ENCODE measurements around the gene PRKCSH. TPM values are rescaled to one million over a fixed set of nuclear protein-coding genes. Genes with fewer than 3 reads are reported as not detected.
"Not testable (repeated sequence)": the region's sequence is repeated elsewhere in the genome, so short reads cannot be mapped to it uniquely, and the experiment has no call there.

The PRKCSH gene
- total RNA-seq, 1 donor from 2014 or later: 79.1 TPM

GRCh38 chr19:11405846-11406643 lies 29.4 kb upstream of the PRKCSH start:
- intact Hi-C loops (cut with DNase I): no loop called here
- Histone ChIP-seq H3K4me1 (no peaks in the 10 kb centered on the region), H3K36me3 (no peaks in the 10 kb centered on the region), H3K4me3 (no peak overlapping the region), H3K9me3 (no peaks in the 10 kb centered on the region), H3K27me3 (no peaks in the 10 kb centered on the region), H3K27ac (no peak overlapping the region)
- TF ChIP-seq, protein P1, sequence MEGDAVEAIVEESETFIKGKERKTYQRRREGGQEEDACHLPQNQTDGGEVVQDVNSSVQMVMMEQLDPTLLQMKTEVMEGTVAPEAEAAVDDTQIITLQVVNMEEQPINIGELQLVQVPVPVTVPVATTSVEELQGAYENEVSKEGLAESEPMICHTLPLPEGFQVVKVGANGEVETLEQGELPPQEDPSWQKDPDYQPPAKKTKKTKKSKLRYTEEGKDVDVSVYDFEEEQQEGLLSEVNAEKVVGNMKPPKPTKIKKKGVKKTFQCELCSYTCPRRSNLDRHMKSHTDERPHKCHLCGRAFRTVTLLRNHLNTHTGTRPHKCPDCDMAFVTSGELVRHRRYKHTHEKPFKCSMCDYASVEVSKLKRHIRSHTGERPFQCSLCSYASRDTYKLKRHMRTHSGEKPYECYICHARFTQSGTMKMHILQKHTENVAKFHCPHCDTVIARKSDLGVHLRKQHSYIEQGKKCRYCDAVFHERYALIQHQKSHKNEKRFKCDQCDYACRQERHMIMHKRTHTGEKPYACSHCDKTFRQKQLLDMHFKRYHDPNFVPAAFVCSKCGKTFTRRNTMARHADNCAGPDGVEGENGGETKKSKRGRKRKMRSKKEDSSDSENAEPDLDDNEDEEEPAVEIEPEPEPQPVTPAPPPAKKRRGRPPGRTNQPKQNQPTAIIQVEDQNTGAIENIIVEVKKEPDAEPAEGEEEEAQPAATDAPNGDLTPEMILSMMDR (IDR thresholded peaks at IDR 0.05): no peak
- TF ChIP-seq POLR2AphosphoS5 (IDR thresholded peaks at IDR 0.05; ENCODE audit: insufficient read depth in 1 of 2, low read depth in 1 of 2) (no peak), POLR2A (IDR thresholded peaks at IDR 0.05) (no peak)
- no peak for DNase-seq (ENCODE audit: extremely low spot score in 2 of 2)

- H3K4me3 ChIP-seq; H3K9me3 ChIP-seq; intact Hi-C loops (cut with DNase I); H3K36me3 ChIP-seq; H3K27ac ChIP-seq; H3K4me1 ChIP-seq; DNase-seq (ENCODE audit: extremely low spot score in 2 of 2); H3K27me3 ChIP-seq: not testable (repeated sequence)
These were observed 28.7 kb upstream of the PRKCSH start for GRCh38 chr19:11406703-11407236.

DNA sequence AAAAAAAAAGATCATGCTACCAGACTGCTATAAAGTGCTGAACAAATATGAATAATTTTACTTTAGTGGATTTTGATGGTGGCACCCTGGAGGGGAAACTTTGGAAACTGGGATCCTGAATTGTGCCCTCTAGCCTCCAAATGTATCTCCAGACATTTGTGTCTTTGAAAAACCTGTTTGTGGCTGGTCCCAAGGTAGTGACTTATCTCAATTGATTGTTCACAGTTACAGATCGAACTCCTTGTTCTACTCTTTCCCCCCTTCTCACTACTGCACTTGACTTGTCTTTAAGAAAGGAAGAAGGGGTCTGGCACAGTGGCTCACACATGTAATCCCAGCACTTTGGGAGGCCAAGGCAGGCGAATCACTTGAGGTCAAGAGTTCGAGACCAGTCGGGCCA lies 26.8 kb upstream of the PRKCSH start:
- no peaks in the 10 kb centered on the region for H3K27me3 ChIP-seq
- H3K4me3 ChIP-seq: no peak overlapping the region
- intact Hi-C loops (cut with DNase I): no loop called here
- no peaks in the 10 kb centered on the region for H3K9me3 ChIP-seq
- H3K27ac ChIP-seq: no peak overlapping the region
- no peaks in the 10 kb centered on the region for H3K4me1 ChIP-seq
- TF ChIP-seq POLR2A (IDR thresholded peaks at IDR 0.05) (no peak), POLR2AphosphoS5 (IDR thresholded peaks at IDR 0.05; ENCODE audit: insufficient read depth in 1 of 2, low read depth in 1 of 2) (no peak)
- TF ChIP-seq, protein P1 (IDR thresholded peaks at IDR 0.05): no peak
- DNase-seq (ENCODE audit: extremely low spot score in 2 of 2): no peak
- H3K36me3 ChIP-seq: no peaks in the 10 kb centered on the region

- Histone ChIP-seq H3K9me3 (no peaks in the 10 kb centered on the region), H3K4me3 (no peak overlapping the region), H3K27me3 (no peaks in the 10 kb centered on the region), H3K4me1 (no peaks in the 10 kb centered on the region), H3K36me3 (no peaks in the 10 kb centered on the region), H3K27ac (no peak overlapping the region)
- intact Hi-C loops (cut with DNase I): no loop called here
- TF ChIP-seq POLR2AphosphoS5 (IDR thresholded peaks at IDR 0.05; ENCODE audit: insufficient read depth in 1 of 2, low read depth in 1 of 2) (no peak), POLR2A (IDR thresholded peaks at IDR 0.05) (no peak)
- TF ChIP-seq, protein P1 (IDR thresholded peaks at IDR 0.05): no peak
- DNase-seq (ENCODE audit: extremely low spot score in 2 of 2): no peak
These were observed 24.8 kb upstream of the PRKCSH start for GRCh38 chr19:11410682-11411081.

- Histone ChIP-seq H3K27ac (no peak overlapping the region), H3K9me3 (no peaks in the 10 kb centered on the region), H3K4me3 (no peak overlapping the region), H3K36me3 (no peaks in the 10 kb centered on the region), H3K27me3 (no peaks in the 10 kb centered on the region), H3K4me1 (peaks cover 12% of the 10 kb centered on the region)
- TF ChIP-seq, protein P1 (IDR thresholded peaks at IDR 0.05): no peak
- TF ChIP-seq POLR2A (IDR thresholded peaks at IDR 0.05) (no peak), POLR2AphosphoS5 (IDR thresholded peaks at IDR 0.05; ENCODE audit: insufficient read depth in 1 of 2, low read depth in 1 of 2) (no peak)
- intact Hi-C loops (cut with DNase I): no loop called here
- no peak for DNase-seq (ENCODE audit: extremely low spot score in 2 of 2)
These were observed 20.9 kb upstream of the PRKCSH start for GRCh38 chr19:11414544-11414943.

Measured in vagina (tissue), 2 donors.